GM18873 (cell line): ENCODE measurements around the gene CDK6.
A peak's percentile ranks its signal among the peaks of the same experiment; 100 is the strongest.

Experiments used
- ATAC-seq: cut with Tn5 transposase; IDR thresholded peaks from one replicate; pipeline ENCODE4 v1.9.1; 2021; ENCODE audit warnings: mild to moderate bottlenecking, moderate library complexity, moderate number of reproducible peaks; ENCODE audit not compliant: unreplicated experiment, low FRiP score

The CDK6 gene

DNA sequence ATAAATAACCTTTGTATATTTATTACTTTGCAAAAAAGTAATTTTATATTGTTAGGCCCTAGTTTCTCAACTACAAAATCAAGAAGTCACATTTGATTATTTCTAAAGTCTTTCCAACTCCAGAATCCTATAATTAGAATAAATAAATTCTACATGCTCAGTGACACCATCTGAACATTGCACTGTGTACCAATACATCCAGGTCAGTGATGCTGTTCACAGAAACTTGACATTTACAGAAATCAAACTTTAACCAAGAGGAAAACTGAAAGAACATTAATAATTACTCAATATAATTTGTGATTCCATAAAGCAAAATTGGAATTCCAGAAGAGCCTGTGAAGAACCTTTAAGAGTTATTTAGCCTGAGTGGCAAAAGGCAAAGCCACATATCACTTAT, 142.2 kb downstream of the CDK6 start:
- no peak for ATAC-seq

DNA sequence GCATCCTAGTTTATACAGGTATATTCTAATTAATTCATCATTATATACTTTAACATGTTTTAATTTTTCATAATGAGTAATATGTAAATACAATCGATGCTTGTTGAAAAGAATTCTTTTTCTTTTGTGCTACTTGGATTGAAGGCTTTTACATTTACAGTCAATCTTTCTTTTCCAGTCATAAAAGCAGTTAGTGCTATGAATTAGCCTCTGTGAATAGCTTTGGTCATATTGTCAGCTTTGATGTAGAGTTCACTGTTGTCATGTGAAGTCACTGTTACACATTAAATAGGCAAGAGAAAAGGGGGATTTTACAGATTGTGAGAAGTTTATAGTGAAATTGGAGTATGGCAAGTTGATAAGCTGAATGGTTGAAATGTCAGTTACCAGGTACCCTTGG, 142.9 kb downstream of the CDK6 start:
- ATAC-seq: no peak

DNA sequence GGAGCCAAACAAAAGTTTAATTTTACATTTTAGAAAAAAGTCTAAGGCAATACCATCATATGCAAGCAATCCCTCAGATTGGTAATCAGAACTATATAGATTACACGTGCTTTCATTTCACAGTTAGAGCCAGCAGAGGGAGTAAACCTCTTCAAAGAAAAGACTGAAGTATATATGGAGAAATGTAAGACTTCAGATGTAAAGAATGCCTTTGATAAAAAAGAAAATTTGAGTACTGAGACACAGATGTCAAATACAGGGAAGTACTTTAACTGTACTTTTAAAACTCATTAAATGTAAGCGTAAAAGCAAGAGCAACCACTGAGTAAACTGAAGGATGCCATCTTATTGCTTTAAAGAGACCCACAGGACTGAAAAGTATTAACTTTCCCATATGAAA, 144.8 kb downstream of the CDK6 start:
- ATAC-seq: peak; percentile 78

DNA sequence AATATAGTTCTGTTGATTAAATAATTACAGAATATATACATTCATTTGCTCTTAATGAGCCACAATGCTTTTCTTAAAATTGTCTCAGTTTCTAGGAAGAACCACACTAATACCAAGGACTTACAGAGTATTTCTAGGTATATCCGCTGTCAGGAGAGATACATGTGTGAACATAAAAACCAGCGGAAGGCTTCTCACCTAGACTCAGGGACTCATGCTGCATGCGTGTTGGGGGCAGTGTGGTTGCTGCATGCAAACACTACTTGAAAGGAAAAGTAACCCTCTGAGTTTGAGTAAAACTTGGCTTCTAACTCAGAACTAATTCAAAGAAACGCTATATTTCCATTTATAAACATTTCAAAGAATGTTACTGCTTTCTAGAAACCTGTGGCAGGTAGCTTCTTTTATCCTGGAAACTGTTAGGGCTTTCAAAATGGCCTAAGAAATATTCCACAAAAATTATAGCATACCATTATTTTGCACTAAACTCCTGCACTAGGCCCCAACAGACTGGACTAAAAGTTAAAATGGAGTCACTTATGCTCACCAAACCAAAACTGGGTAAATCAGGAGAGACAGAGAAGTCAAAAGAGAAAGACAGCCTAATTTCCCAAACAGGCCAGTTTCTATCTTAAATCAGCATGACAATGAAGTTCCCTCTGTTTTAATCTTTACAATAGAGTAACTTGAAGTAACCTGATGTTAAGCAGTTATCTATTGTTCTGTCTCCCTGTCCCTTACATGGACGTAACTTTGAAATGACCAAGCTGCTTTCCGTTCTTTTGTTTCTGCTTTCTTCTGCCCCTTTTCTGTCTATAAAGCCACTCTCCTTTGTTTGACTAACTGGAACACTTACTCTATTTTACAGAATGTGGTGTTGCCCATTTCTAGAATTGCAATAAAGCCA, 151.0 kb downstream of the CDK6 start:
- no peak for ATAC-seq

- ATAC-seq: no peak
Measured at GRCh38 chr7:92684274-92684673, 152.1 kb downstream of the CDK6 start.

GRCh38 chr7:92682903-92683539, 153.4 kb downstream of the CDK6 start:
- ATAC-seq: no peak

GRCh38 chr7:92682330-92682729, 154.0 kb downstream of the CDK6 start:
- no peak for ATAC-seq

DNA sequence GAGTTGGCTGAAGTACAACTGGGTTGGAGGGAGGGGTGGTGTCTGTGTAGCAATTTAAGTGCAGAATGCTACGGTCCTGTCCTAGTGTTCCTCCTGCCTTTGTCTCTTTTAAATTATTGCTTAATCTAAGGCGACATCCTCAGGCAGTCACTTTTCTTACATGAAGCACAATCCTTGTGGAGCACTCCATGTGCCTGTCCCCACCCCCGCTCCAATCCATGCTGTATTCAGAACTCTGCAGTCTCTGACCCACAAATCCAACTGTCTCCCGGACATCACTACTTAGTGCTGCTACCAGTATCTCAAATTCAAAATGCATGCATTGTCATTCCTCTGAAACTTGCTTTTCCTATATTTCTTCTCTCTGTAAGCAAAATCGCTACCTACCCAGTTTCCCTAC, 154.7 kb downstream of the CDK6 start:
- ATAC-seq: no peak

DNA sequence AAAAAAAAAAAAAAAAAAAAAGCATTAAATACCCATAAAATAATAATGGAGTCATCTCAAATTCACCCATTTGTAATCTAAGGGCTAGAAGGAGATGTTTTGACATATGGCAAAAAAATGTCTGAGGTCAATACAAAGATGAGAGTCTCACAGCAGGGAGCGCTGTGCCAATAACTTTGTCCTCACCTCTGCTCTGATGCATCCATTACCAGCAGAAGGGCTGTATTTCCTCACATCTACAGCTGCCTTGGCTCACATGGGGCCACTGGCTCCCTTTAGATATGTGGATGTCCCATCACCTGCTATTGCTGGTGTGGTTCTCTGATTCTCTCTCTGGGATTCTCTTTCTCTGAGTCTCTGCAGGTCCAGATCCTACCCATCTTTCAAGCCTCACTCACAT, 155.9 kb downstream of the CDK6 start:
- no peak for ATAC-seq

- ATAC-seq: no peak
Measured at GRCh38 chr7:92678291-92678920, 158.0 kb downstream of the CDK6 start.

DNA sequence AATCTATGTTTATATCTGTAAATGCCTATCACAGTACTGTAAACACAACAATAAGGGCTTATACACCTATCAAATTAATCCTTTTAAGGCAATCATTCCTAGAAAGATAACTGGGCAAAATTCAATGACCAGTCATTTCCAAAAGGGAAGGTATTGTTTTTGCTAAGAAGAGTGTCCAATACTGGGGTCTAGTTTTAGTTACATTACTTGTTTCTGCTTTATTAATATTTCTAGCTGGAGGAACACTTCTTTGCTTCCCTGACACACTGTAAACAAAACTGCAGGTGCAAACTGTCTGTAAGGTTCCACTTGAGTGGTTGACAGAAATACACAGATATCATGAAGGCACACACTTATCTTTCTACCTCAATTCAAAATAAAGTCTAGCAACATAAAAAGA, 162.0 kb downstream of the CDK6 start:
- ATAC-seq: no peak

GRCh38 chr7:92671505-92672169, 164.7 kb downstream of the CDK6 start:
- no peak for ATAC-seq

DNA sequence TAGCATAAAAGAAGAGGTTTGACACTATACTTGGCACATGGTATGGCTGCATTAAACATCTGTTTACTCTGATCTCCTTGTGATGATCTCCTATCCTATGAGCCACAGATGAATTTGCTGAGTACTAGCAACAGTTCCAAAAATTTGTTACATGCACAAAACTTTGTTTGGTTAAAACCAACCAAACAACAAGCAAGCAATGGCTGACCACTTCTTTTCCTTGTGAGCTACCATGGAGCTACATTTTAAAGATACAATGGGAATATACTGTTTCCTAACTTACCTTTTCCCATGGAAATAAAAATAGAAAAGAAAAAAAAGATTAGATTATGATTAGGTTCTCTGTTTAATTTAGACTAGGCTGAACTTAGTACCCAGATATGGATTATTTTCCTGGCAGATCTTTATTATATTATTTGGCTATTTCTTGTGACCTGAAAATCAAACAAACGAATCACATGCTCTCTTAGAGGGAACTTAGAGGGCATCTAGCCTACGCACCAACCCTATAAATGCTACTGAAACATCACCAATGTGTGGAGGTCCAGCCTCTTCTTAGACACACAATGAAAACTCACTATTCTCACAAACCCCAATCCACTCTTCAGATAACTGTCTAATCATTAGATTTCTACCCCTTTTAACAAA, 166.0 kb downstream of the CDK6 start:
- no peak for ATAC-seq

GRCh38 chr7:92669616-92670165, 166.7 kb downstream of the CDK6 start:
- no peak for ATAC-seq

- ATAC-seq: no peak
Measured at GRCh38 chr7:92668564-92668963, 167.8 kb downstream of the CDK6 start.

DNA sequence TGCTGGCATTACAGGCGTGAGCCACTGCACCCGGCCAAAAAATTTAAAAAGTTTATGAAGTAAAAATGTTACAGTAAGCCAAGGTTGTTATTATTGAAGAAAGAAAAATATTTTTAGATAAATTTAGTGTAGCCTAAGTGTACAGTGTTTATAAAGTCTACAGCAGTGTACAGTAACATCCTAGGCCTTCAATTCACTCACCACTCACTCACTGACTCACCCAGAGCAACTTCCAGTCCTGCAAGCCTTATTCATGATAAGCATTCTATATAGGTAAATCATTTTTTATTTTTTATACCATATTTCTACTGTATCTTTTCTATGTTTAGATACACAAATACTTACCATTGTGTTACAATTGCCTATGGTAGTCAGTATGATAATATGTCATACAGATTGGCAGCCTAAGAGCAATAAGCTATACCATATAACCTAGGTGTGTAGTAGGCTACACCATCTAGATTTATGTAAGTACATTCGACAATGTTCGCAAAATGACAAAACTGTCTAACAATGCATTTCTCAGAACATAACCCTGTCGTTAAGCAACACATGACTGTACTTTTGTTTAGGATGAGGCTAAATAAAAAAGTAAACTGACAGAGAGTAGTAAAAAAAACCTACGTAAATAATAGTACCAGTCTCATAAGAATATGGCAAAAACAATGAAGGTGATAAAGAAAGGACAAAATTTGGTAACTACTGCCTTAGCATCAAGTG, 168.4 kb downstream of the CDK6 start:
- no peak for ATAC-seq

- ATAC-seq: no peak
Measured at GRCh38 chr7:92665926-92666325, 170.4 kb downstream of the CDK6 start.

GRCh38 chr7:92661651-92662050, 174.7 kb downstream of the CDK6 start:
- no peak for ATAC-seq

DNA sequence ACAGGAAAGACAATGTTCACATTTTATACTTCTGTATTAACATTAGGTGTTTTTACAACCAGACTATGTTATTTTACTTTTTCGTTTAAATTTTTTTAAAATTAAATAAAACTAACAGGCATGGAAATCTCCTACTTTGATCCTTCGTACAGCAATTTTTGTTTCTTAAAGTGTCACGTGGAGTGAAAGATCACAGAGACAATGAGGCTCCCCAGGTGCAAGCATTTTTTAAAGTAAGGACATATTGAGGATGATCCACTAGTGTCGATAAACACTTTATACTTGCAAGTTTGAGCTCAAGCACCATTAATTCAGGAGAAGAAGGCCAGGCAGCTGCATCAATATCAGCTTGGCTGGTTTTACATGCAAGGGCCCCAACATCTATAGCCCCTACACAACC, 177.7 kb downstream of the CDK6 start:
- no peak for ATAC-seq

GRCh38 chr7:92657391-92657790, 179.0 kb downstream of the CDK6 start:
- ATAC-seq: no peak
